ENCODE measurements around the gene CMTM4. TPM values are rescaled to one million over a fixed set of nuclear protein-coding genes. Genes with fewer than 3 reads are reported as not detected.
"Not testable (repeated sequence)": the region's sequence is repeated elsewhere in the genome, so short reads cannot be mapped to it uniquely, and the experiment has no call there.

Gene CMTM4
- total RNA-seq, 2 experiments from 2014 or later = 4.6 to 4.7 TPM

- DNase-seq = no peak
- Mint-ChIP-seq H3K27me3 (ENCODE audit: low read depth) (no peaks in the 10 kb centered on the region), H3K4me1 (ENCODE audit: low read depth) (no peaks in the 10 kb centered on the region), H3K27ac (no peak overlapping the region), H3K36me3 (ENCODE audit: low read depth) (no peaks in the 10 kb centered on the region), H3K4me3 (no peak overlapping the region), H3K9me3 (no peaks in the 10 kb centered on the region)
- CTCF ChIA-PET = interaction anchor here (1.3 kb wide), 1 partner anchor 53 kb away, joined by 3 read pairs; no protein-coding TSS in a partner anchor
- intact Hi-C loops (cut with micrococcal nuclease) = no loop called here
Measured at GRCh38 chr16:66687906-66688625, 8.5 kb downstream of the CMTM4 start.

GRCh38 chr16:66685501-66686115 lies 10.9 kb downstream of the CMTM4 start:
- CTCF ChIA-PET; H3K27me3 Mint-ChIP-seq (ENCODE audit: low read depth); H3K4me1 Mint-ChIP-seq (ENCODE audit: low read depth); H3K36me3 Mint-ChIP-seq (ENCODE audit: low read depth); H3K4me3 Mint-ChIP-seq; intact Hi-C loops (cut with micrococcal nuclease); H3K9me3 Mint-ChIP-seq; H3K27ac Mint-ChIP-seq; DNase-seq: not testable (repeated sequence)

DNA sequence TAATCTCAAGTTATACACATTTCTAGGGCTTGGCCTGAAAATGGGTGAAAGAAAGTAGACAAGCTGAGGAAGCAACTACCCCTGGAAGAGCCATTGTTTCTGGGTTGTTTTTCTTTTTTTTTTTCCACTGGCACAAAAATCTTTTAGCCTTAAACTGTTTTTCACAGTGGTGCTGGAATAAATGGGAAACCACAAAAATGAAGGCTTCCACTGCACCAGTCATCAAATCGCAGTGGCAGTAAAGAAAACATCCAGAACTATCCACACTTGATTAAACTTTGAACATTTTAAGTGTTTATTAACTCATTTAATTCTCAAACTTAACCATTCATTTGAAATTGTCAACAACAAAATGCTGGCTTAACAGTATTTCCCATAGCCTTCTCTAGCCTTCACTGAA lies 14.3 kb downstream of the CMTM4 start:
- H3K27ac Mint-ChIP-seq = no peak overlapping the region
- DNase-seq = no peak
- H3K36me3 Mint-ChIP-seq (ENCODE audit: low read depth) = no peaks in the 10 kb centered on the region
- CTCF ChIA-PET = no interaction called here
- no peaks in the 10 kb centered on the region for H3K4me1 Mint-ChIP-seq (ENCODE audit: low read depth)
- H3K4me3 Mint-ChIP-seq = no peak overlapping the region
- H3K27me3 Mint-ChIP-seq (ENCODE audit: low read depth) = no peaks in the 10 kb centered on the region
- intact Hi-C loops (cut with micrococcal nuclease) = no loop called here
- H3K9me3 Mint-ChIP-seq = no peaks in the 10 kb centered on the region

GRCh38 chr16:66681676-66682075 lies 14.9 kb downstream of the CMTM4 start:
- Mint-ChIP-seq H3K36me3 (ENCODE audit: low read depth) (no peaks in the 10 kb centered on the region), H3K4me1 (ENCODE audit: low read depth) (no peaks in the 10 kb centered on the region), H3K9me3 (no peaks in the 10 kb centered on the region), H3K27me3 (ENCODE audit: low read depth) (no peaks in the 10 kb centered on the region), H3K4me3 (no peak overlapping the region), H3K27ac (no peak overlapping the region)
- CTCF ChIA-PET = no interaction called here
- intact Hi-C loops (cut with micrococcal nuclease) = no loop called here
- no peak for DNase-seq

- Mint-ChIP-seq H3K9me3 (no peaks in the 10 kb centered on the region), H3K27ac (no peak overlapping the region), H3K36me3 (ENCODE audit: low read depth) (no peaks in the 10 kb centered on the region), H3K4me1 (ENCODE audit: low read depth) (no peaks in the 10 kb centered on the region), H3K4me3 (no peak overlapping the region), H3K27me3 (ENCODE audit: low read depth) (no peaks in the 10 kb centered on the region)
- no peak for DNase-seq
- CTCF ChIA-PET = interaction anchor here (0.8 kb wide), 2 partner anchors 16 to 27 kb away, joined by 3 to 4 read pairs; no protein-coding TSS in a partner anchor
- intact Hi-C loops (cut with micrococcal nuclease) = no loop called here
Measured at GRCh38 chr16:66678337-66678736, 18.2 kb downstream of the CMTM4 start.

DNA sequence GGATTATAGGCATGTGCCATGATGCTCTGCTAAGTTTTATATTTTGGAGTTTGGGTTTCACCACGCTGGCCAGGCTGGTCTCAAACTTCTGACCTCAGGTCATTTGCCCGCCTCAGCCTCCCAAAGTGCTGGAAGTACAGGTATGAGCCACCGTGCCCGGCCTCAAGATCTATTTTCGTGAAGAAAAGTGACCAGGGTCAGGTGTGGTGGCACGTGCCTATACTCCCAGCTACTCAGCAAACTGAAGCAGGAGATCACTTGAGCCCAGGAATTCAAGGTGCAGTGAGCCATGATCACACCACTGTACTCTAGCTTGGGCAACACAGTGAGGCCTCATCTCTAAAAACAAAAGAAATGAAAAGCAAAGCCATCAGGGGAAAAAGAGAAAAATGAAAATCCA lies 18.7 kb downstream of the CMTM4 start:
- Mint-ChIP-seq H3K4me1 (ENCODE audit: low read depth) (no peaks in the 10 kb centered on the region), H3K4me3 (no peak overlapping the region), H3K36me3 (ENCODE audit: low read depth) (no peaks in the 10 kb centered on the region), H3K27ac (no peak overlapping the region), H3K27me3 (ENCODE audit: low read depth) (no peaks in the 10 kb centered on the region), H3K9me3 (no peaks in the 10 kb centered on the region)
- intact Hi-C loops (cut with micrococcal nuclease) = no loop called here
- CTCF ChIA-PET = interaction anchor here (0.8 kb wide), 2 partner anchors 15 to 27 kb away, joined by 3 to 4 read pairs; no protein-coding TSS in a partner anchor
- DNase-seq = no peak

GRCh38 chr16:66677179-66677578 lies 19.4 kb downstream of the CMTM4 start:
- H3K9me3 Mint-ChIP-seq = no peaks in the 10 kb centered on the region
- intact Hi-C loops (cut with micrococcal nuclease) = no loop called here
- CTCF ChIA-PET = interaction anchor here (1.7 kb wide), 1 partner anchor 26 kb away, joined by 10 read pairs; no protein-coding TSS in a partner anchor
- H3K27me3 Mint-ChIP-seq (ENCODE audit: low read depth) = no peaks in the 10 kb centered on the region
- no peak for DNase-seq
- no peak overlapping the region for H3K27ac Mint-ChIP-seq
- H3K4me1 Mint-ChIP-seq (ENCODE audit: low read depth) = no peaks in the 10 kb centered on the region
- H3K4me3 Mint-ChIP-seq = no peak overlapping the region
- no peaks in the 10 kb centered on the region for H3K36me3 Mint-ChIP-seq (ENCODE audit: low read depth)

- Mint-ChIP-seq H3K4me1 (ENCODE audit: low read depth) (no peaks in the 10 kb centered on the region), H3K4me3 (no peak overlapping the region), H3K36me3 (ENCODE audit: low read depth) (no peaks in the 10 kb centered on the region), H3K27me3 (ENCODE audit: low read depth) (no peaks in the 10 kb centered on the region), H3K9me3 (no peaks in the 10 kb centered on the region), H3K27ac (no peak overlapping the region)
- no peak for DNase-seq
- intact Hi-C loops (cut with micrococcal nuclease) = no loop called here
- CTCF ChIA-PET = interaction anchor here (1.7 kb wide), 1 partner anchor 26 kb away, joined by 10 read pairs; no protein-coding TSS in a partner anchor
Measured at GRCh38 chr16:66676599-66676998, 19.9 kb downstream of the CMTM4 start.

- H3K9me3 Mint-ChIP-seq = no peaks in the 10 kb centered on the region
- no peak overlapping the region for H3K27ac Mint-ChIP-seq
Measured at GRCh38 chr16:66673691-66674090, 22.9 kb downstream of the CMTM4 start.

DNA sequence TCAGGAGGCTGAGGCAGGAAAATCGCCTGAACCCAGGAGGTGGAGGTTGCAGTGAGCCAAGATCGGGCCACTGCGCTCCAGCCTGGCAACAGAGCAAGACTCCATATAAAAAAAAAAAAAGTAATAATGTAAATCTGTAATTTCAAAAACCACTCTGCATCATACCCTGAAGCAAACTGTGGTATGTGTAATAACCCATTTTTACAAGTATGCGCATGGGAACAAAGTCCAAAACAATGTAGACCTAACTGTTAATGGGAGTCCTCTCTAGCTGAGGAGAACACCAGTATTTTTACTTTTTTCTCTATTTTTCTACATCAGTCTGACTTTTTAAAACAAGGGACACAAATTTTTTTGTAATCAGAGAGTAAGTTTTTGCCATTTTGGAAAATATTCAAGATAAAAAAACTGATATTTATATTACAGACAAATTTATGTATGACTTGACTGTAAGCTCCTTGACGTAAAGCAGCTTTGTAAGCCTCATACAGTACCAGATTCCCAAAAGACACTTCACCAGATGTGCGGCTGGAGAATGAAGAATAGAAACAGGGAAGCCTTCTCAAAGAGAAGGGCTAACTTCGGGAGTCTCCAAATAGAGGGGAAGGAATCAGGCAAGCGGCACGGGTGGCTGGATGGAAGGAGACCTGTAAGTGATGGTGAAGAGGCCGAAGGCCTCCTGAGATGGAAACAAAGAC lies 25.7 kb downstream of the CMTM4 start:
- intact Hi-C loops (cut with micrococcal nuclease) = no loop called here
- Mint-ChIP-seq H3K27ac (no peak overlapping the region), H3K27me3 (ENCODE audit: low read depth) (no peaks in the 10 kb centered on the region), H3K4me1 (ENCODE audit: low read depth) (no peaks in the 10 kb centered on the region), H3K4me3 (no peak overlapping the region), H3K36me3 (ENCODE audit: low read depth) (no peaks in the 10 kb centered on the region), H3K9me3 (no peaks in the 10 kb centered on the region)
- CTCF ChIA-PET = interaction anchor here (0.7 kb wide), 1 partner anchor 99 kb away, joined by 4 read pairs; no protein-coding TSS in a partner anchor
- no peak for DNase-seq

More at GRCh38 chr16:66673691-66674090, 22.9 kb downstream of the CMTM4 start:
- DNase-seq = no peak
- CTCF ChIA-PET = interaction anchor here (1.1 kb wide), 1 partner anchor 23 kb away, joined by 5 read pairs; no protein-coding TSS in a partner anchor
- Mint-ChIP-seq H3K36me3 (ENCODE audit: low read depth) (no peaks in the 10 kb centered on the region), H3K4me1 (ENCODE audit: low read depth) (no peaks in the 10 kb centered on the region), H3K27me3 (ENCODE audit: low read depth) (no peaks in the 10 kb centered on the region), H3K4me3 (no peak overlapping the region)
- intact Hi-C loops (cut with micrococcal nuclease) = no loop called here

GRCh38 chr16:66668777-66669444 lies 27.6 kb downstream of the CMTM4 start:
- DNase-seq = no peak
- Mint-ChIP-seq H3K27ac (no peak overlapping the region), H3K36me3 (ENCODE audit: low read depth) (no peaks in the 10 kb centered on the region), H3K9me3 (no peaks in the 10 kb centered on the region), H3K4me3 (no peak overlapping the region), H3K27me3 (ENCODE audit: low read depth) (no peaks in the 10 kb centered on the region), H3K4me1 (ENCODE audit: low read depth) (no peaks in the 10 kb centered on the region)
- intact Hi-C loops (cut with micrococcal nuclease) = no loop called here
- CTCF ChIA-PET = interaction anchor here (0.8 to 1.7 kb wide), 4 partner anchors 16 to 118 kb away, joined by 3 to 4 read pairs (median 4); no protein-coding TSS in a partner anchor

- CTCF ChIA-PET = interaction anchor here (0.8 to 1.7 kb wide), 3 partner anchors 15 to 117 kb away, joined by 3 to 4 read pairs (median 4); no protein-coding TSS in a partner anchor
- no peaks in the 10 kb centered on the region for H3K36me3 Mint-ChIP-seq (ENCODE audit: low read depth)
- no peaks in the 10 kb centered on the region for H3K4me1 Mint-ChIP-seq (ENCODE audit: low read depth)
- H3K4me3 Mint-ChIP-seq = no peak overlapping the region
- no peak overlapping the region for H3K27ac Mint-ChIP-seq
- no peak for DNase-seq
- intact Hi-C loops (cut with micrococcal nuclease) = no loop called here
- no peaks in the 10 kb centered on the region for H3K27me3 Mint-ChIP-seq (ENCODE audit: low read depth)
- no peaks in the 10 kb centered on the region for H3K9me3 Mint-ChIP-seq
Measured at GRCh38 chr16:66667944-66668343, 28.6 kb downstream of the CMTM4 start.
